RWPE1 (cell line): ENCODE results near the gene PDZRN3.

Source experiments
- CTCF ChIA-PET: fragments of 350-600 bp; sonication (Branson Sonifier 250); formaldehyde crosslinking; extraction: SDS; loops from one replicate; lab custom pipeline; 2021; lab: Yijun Ruan, JAX
- POLR2A ChIA-PET: fragments of 400-600 bp; formaldehyde crosslinking; extraction: SDS; loops from one replicate; lab custom pipeline; 2020; ENCODE audit warnings: antibody characterized with exemption; ENCODE audit not compliant: low non-redundant PET; lab: Yijun Ruan, JAX
- DNase-seq: peaks from one replicate; pipeline ENCODE4 v3.0.0; 2012; ENCODE audit warnings: low spot score
- H3K27ac ChIP-seq: fragments of 450-650 bp; 2 replicates; pipeline ENCODE4 v1.5.1; 2017
- CTCF ChIP-seq: fragments of 450-650 bp; conservative IDR thresholded peaks from 2 replicates; pipeline ENCODE4 v1.5.1; 2017; ENCODE audit warnings: low read depth, mild to moderate bottlenecking

PDZRN3 gene

GRCh38 chr3:73624821-73625665, at the start of gene PDZRN3:
TSS of gene PDZRN3 (minus strand) at chr3:73624941.
- no peak for DNase-seq
- ChIA-PET POLR2A (no interaction called here), CTCF (no interaction called here)
- H3K27ac ChIP-seq: no peak within 1 kb of the TSS
- no peak for TF ChIP-seq CTCF

- no peak for DNase-seq
- CTCF ChIA-PET: no interaction called here
- TF ChIP-seq CTCF: no peak
- POLR2A ChIA-PET: no interaction called here
- H3K27ac ChIP-seq: no peak overlapping the region
These were observed 49.5 kb upstream of the PDZRN3 start for GRCh38 chr3:73674280-73674679.

- ChIA-PET POLR2A (no interaction called here), CTCF (no interaction called here)
- no peak overlapping the region for H3K27ac ChIP-seq
- TF ChIP-seq CTCF: no peak
- no peak for DNase-seq
These were observed 44.5 kb upstream of the PDZRN3 start for GRCh38 chr3:73669260-73669659.

- ChIA-PET POLR2A (no interaction called here), CTCF (no interaction called here)
- no peak overlapping the region for H3K27ac ChIP-seq
- DNase-seq: no peak
- no peak for TF ChIP-seq CTCF
These were observed 43.6 kb upstream of the PDZRN3 start for GRCh38 chr3:73668391-73668790.

- ChIA-PET POLR2A (no interaction called here), CTCF (no interaction called here)
- no peak for DNase-seq
- no peak overlapping the region for H3K27ac ChIP-seq
- TF ChIP-seq CTCF: no peak
These were observed 43.1 kb upstream of the PDZRN3 start for GRCh38 chr3:73667889-73668288.

- DNase-seq: no peak
- no peak for TF ChIP-seq CTCF
- ChIA-PET POLR2A (no interaction called here), CTCF (interaction anchor here (0.6 kb wide), 1 partner anchor 114 kb away, joined by 4 read pairs; no protein-coding TSS in a partner anchor)
- no peak overlapping the region for H3K27ac ChIP-seq
These were observed 40.5 kb upstream of the PDZRN3 start for GRCh38 chr3:73665286-73665685.
